ENCODE data around the gene ADCY3.

GRCh38 chr2:24813691-24814137 lies 106.3 kb downstream of the ADCY3 start:
- no peak for TF ChIP-seq CTCF (IDR thresholded peaks at IDR 0.05; ENCODE audit: poor library complexity, severe bottlenecking)
- no peak for TF ChIP-seq EZH2 (IDR thresholded peaks at IDR 0.05; ENCODE audit: borderline replicate concordance, insufficient read depth, low read length, poor library complexity, severe bottlenecking)
- no peak for TF ChIP-seq MXI1 (conservative IDR thresholded peaks at IDR 0.05; ENCODE audit: poor library complexity, severe bottlenecking)

All from neural cell (in vitro differentiated cells).